ENCODE data around the gene SLC44A4.

The SLC44A4 gene

DNA sequence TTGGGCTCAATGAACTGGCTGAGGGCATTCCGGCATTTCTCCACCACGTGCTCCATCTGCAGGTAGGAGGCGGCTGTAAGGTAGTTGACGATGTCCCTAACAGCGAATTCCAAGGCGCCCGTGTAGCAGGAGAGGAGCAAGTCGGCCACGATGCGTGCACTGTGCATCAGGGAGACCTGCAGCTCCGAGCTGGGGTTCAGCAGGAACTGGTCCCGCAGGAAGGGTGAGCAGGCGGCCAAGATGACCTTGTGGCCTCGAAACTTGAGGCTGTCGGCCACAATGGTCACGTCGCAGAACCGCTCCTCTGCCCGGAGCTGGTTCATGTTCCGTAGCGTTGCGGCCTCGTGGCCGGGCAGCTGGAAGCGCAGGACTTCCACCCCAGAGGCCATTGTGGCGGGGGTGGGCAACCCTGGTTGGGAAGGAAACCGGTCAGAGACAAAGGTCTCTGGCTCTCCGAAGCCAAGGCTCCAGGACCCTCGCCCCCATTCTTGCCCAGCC lies 22.2 kb upstream of the SLC44A4 start:
- no peak for DNase-seq

DNA sequence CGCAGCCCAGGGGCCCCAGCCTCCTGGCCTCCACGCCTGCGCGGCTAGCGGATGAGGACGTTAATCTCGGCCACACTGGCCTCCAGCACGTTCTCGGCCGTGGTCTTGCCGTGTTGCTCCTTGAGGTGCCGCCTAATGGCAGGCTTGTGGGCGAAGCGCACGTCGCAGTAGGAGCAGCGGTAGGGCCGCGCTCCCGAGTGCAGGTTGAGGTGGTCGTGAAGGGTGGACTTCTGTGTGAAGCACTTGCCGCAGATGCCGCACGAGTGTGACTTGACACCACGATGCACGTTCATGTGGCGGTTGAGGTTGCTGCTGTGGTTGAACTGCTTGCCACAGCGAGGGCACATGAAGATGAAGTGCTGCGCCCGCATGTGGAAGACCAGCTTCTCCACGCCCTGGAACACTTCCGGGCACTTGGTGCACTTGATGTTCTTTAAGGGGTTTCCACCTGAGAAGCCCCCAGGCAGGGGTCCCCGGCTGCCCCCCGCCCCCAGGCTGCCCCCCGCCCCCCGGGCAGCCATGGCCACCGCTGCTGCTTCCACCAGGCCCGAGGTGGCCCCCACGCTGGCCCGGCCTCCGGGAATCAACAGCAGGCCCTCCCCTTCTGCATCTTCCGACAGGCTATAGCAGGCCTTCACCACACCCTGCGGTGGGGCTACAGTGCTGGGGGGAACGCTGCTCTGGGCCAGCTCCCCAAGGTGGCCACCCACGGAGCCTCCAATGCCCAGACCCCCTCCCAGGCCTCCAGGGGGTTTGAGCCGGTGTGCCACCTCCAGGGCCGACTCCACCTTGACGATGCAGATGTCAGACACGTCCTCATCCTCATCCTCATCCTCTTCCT lies 21.3 kb upstream of the SLC44A4 start:
- no peak for DNase-seq

DNA sequence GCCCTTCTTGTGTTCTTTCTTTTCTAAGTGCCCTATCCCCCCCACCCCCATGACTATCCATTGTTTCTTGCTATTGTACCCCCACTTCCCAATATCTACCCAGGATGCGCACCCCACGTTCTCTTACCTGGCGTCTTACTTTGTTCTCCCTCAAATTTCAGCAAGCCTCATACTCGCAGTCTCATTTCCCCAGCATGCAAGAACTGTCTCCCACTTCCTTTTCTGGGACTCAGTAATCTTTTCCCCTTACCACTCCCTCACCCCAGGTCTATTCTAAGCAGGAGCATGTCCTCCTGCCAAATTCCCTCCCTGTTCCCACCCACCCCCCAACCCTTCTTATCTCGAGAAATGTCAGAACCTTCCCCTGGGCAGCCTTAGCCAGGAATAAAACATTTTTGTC lies 20.4 kb upstream of the SLC44A4 start:
- no peak for DNase-seq

DNA sequence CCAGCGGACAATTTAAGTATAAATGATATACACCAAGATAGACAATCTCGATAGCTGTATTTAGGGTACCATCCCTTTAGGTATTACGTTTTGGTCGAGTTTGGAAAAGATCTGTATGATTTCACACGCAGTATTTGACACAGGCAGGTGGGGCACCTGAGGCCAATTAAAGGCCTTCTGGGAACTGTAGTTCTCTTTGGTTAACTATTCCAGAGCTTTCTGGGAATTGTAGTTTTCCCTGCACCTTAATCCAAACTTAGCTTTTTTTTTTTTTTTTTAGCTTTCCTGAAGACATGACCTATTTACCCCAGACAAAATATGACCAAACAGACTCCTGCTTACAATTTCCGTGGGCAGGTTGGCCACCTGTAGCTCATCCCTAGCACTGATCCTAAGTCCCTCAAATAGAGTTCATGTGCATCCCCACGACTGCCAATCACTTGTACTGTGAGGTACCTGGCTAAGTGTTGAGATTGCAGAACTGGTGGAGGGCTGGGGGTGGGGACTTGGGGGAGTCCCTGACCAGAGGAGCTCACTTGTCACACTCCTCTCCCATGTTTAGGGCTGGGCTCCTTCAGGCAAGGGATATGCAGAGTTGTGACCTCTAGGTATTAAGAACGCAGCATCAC lies 19.7 kb upstream of the SLC44A4 start:
- DNase-seq = peak in 1 of 2 experiments; percentile 52

DNA sequence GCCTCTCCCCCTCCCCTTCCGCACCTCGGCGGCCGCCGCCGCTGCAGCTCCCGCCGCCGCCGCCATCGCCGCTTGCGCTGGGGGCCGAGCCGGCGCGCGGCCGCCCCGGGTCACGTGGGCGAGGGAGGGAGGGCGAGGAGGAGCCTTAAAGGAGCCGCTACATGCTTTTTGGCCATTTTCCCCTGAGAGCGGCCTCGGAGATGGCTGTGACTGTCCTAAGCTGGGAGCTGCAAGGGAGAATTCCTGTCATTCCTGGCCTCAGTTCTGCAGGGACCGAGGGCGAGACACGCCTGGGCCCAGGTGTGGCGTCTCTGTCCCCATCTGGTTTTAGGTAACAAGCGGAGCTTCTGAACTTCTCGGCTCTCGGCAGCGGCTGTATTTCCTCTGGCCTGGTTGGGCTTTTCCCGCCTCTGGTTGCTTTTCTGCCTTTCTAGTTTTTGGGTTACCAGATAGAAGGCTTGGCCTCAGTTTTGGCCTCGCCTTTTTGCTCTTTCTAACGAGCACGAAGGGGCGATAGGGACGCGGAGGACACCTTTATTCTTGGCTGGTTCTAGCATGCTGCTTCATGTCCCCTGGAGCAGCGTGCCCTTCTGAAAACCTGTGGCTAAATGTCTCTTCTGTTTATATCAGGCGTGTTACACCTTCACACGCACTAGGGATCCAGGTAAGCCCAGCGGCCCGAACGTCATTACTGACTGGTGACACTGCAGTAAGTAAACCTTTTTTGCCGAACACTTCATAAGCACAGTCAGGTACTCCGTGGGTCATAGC lies 19.0 kb upstream of the SLC44A4 start, which contains the start of gene EHMT2:
TSS of gene EHMT2 (minus strand) at position 87 of the 771 bp plus-strand sequence. CDS start at position 66, 21 bp downstream.
- peak; percentile 78 to 84 for DNase-seq

DNA sequence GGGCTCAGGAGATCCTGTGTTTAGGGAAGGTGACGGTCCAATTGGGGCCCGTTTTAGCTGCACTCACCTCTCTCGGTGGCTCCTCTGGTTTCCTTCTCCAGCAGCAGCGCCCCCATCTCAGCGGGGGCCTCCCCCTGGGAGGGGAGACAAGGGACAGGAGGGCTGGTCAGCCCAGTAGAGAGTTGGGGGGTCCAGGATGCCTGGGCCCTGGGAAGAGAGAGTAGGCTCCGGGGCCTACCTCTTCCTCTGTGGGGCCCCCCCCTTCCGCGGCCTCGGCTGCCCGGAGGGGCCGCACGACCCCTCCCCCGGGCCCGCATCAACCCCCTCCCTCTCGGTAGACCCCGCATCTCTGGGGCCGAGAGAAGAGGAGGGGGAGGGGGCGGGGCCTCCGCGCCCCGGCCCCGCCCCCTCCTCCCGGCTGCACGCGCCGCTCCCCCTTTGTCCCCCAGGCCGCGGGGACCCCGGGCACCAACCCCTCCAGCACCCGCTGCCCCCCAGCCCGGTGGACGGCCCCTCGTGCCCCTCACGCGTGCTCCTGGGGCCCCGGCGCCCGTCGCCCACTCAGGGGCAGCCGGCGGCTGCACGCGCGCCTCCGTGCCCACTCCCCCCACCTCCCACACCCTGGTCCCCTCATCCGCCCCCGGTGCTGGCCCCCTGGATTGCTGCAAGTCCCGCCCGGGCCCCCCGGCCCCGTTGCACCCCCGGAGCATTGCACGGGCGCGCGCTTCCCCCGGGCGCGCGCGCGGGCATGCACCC lies 18.2 kb upstream of the SLC44A4 start:
- no peak for DNase-seq

DNA sequence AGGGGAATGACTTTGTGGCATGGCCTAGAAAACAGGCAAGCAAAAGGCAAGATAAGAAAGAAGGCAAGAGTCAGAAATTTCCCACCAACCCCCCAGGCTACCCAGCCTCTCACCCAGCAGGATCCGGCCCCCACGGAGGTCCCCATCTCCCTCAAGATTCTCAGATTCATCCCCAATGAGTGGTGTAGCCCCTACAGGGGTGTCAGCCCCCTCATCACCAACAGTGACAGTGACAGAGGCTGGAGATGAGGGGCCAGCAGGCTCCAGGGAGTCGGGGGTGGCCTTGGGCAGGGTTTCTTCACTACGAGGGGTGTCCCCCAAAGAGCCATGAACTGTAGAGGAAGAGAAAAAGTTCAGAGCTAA lies 17.7 kb upstream of the SLC44A4 start:
- DNase-seq = no peak

DNA sequence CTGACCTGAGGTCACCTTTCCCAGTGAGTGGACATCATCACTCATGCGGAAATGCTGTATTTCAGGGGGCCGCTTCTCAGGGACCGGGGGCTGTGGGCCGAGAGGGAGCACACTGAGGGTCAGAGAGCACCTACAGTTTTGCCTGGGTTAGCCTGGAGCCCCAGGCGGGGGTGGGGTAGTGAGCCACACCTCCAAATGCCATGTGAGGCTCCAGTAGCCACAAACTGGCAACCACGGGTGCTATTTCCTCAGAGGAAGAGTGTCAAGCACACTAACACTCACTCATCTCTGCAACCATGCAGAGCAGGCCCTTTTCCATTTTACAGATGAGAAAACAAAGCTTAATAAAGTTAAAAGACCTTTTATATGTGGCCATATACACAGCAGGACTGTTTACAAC lies 14.0 kb upstream of the SLC44A4 start:
- no peak for DNase-seq

DNA sequence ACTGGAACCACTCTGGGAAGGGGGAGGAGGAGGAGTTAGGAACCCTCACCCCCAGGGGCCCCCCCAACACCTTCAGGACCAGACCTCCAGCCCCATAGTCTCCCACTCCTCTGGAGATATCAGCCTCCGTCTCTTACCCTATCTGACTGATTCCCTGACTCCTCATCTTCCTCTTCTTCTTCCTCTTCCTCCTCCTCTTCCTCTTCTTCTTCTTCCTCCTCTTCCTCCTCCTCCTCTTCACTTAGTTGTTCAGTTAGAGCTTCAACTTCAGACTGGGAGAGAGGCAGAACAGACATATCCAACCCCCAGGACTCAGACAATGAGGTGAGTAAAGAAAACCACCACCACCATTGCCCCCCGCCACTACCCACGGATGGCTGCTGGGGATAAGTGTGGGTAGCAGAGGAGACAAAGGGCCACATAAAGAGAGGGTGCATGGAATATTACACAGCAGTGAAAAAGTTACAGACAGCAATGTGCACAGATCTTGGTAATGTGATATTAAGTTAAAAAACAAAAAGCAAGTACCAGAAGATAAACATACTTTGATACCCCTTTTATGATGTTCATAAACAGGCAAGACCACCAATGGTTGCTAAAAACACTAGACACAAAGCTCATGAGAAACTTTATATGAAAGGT lies 10.7 kb upstream of the SLC44A4 start:
- no peak for DNase-seq

DNA sequence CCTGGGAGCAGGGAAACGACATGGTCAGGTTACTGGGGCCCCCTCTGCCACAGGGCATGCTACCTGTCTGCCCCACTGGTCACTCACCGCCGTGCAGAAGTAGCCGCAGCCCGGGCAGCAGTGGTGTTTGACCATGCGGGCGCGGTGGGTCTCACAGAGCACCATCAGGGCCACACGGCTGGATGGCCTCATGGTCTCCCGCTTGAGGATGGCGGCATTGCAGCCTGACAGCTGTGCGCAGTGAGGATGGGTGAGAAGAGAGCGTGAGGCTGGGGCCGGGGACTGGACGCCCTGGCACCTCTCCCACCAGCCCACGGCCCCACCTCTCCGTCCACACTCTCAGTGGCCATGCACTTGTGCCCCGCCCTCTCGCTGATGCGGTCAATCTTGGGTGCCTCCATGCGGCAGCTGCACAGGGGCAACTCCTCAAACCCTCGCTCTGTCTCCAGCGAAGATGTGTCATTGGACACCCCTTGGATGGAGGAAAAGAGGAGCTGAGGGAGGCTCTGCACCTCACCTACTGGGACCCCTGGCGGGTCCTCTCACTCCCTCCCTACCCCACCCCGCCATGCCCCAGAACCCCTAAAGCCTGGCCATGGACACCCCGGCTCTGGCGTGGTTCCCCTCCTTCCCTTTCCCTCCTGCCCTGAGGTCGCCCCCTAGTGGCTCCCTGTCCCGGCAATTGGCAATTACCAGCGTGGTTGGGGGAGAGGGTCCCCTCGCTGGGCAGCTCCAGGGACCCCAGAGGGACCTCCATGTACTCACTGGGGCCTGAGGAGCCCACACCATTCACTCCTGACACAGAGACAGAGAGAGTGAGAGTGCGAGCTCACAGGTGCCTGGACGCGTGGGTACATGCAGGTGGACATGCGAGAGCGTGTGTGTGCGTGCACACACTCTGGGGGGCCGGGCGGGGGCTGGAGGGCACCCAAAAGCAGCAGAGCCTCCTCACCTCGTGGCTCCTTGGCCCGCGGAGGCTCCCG lies 9.8 kb upstream of the SLC44A4 start:
- no peak for DNase-seq

DNA sequence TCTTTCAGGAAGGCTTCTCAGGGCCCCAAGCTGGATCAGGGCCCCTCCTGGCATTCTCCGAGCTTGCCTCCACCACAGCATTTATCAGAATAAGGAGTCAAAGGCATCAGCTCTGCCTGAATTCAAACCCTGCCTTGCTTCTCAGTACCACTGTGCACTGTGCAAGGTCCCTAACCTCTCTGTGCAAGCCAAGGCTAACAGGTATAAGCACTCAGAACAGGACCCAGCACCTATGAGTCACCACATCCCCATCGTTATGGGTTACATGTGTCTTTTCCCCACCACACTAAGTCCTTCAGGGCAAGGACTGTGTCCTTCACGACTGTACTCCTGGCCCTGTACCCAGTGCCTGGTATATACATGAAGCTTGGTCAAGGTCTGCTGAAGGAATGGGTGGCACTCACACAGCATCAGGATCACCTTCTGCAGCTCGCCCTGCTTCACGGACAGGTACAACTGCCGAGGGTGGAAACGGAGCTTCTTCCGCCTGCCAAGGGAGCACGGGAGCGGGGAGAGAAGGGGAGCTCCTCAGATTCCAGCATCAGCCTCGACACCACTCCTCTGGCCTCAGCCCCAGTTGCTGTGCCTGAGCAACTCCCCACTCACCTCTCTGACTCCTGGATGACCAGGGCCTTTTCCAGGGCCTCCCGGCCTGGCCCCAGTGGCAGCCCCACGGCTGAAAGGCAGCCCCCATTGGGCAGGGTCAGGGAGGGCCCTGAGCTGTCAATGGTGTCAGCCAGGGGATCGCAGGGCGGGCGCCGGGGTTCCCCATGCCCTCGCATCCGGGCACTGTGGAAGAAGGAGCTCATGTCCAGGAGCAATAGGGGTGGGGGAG lies 8.6 kb upstream of the SLC44A4 start:
- no peak for DNase-seq

DNA sequence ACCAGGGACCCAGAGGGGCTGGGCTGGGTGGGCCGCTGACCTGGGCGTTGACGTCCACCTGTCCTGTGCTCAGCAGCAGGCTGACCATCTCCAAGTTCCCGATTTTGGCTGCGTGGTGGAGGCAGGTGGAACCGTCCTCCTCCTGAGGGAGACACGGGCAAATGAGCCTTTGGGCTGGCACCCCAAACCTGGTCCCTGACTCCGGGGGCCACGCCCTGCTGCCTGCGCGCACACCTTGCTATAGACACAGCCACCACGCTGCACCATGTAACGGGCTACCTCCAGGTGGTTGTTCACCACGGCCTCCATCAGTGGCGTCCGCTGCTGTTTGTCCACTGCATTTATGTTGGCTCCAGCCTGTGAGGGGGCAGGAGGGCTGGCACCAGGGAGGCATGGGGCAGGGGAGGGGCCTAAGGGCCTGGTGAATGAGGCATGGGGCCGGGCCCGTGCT lies 7.8 kb upstream of the SLC44A4 start:
- DNase-seq = no peak

DNA sequence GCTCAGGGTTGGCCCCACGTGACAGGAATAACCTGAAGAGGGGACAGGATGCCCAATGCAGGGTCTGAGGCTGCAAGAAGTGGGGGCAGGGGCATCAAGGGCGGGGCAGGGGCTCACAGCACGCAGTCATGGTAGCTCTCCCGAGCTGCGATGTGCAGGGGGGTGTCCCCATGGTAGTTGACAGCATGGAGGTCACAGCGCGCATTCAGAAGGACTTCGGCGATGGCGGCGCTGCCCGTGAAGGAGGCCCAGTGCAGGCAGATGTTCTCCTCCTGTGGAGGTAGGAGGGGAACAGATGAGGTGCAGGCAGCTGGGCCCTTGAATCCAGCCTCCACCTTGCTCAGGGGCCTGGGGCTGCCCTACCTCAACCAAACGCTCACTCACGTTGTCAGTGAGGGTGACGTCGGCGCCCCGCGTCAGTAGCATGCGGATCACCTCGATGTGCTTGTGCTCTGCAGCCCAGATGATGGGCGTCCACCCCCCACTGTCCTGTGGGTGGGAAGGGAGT lies 5.8 kb upstream of the SLC44A4 start:
- DNase-seq = no peak

DNA sequence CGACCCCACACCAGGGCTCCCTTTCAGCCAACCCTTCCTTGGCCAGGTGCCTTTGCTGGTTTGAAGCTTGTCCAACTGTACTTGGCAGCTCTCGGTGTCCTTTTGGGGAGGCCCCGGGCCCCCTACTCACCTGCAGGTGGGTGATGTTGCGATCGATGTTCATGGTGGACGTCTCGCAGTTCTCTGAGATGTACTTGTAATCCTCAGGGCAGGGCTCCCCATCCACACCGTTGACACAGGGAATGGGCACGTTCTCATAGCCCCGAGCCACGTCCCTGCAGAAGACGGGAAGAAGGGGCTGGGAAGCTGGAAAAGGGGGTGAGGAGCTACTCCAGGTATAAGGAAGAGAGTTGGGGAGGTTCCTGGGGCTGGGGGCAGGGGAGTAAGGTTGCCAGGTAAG lies 4.9 kb upstream of the SLC44A4 start:
- DNase-seq = no peak

DNA sequence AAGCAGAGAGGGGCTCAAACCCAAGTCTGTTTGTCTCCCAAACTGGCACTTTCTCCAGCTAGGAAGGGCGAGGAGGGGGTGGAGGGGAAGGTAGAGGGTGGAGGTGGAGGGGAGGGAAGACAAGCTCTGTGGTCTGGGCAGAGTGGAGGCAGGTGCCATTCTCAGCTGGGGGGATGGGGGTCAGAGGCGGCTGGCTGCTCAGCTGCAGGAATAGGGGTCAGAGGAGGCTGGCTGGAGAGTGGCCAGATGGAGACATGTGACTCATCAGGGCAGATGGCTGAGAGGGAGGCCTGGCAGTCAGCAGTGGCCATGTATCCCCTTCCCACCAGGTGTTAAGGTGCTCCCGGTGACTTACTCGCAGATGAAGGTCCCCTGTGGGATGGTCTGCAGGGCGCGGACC lies 3.5 kb upstream of the SLC44A4 start:
- DNase-seq = peak in 1 of 2 experiments; percentile 32

DNA sequence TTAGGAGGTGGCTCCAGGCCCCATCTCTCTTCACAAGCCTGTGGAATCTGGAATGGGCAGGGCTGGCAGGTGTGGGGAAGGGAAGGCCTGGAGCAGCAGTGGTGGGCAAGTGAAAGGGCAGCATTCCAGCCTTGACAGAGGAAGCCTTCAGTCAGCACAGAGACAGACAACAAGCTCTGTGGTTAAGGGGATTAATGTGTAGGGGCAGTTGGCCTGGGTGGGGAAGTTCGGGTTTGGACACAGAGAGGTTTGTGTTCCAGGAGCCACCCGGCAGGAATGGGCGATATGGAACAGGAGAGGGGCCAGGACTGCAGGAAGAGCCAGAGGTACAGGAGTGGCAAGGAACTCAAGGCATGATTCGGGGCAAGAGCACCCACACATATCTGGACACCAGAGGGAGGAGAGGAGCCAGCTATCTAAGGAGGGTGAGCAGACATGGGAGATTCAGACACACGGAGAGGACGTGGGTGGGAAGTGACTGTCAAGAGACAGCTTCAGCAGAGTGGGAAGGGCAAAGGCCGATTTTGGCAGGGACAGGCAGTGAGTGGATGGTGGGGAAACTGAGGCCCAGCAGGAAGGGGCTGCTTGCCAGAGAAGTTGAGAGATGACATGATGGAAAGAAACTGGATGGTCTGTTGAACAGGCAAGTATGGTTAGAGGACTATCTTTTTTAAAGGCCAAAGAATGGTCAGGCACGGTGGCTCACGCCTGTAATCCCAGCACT lies 2.5 kb upstream of the SLC44A4 start:
- no peak for DNase-seq

DNA sequence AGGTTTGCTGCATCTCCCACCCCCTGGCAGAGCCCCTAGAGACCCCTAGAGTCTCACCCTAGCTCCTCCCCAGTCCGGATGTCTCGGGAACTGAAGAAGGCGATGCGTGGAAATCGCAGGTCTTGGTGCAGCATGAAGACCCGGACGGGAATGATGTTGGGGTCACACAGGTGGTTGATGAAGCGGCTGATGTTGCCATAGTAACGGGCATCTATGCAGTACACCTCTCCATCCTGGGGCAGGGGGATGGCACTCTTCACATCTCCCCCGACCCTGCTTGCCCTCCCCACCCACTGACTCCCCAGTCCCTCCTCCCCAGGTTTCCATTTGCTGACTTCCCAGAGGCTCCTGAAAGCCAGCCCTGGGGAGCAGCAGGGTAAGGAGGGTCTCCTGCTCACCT lies 1.8 kb upstream of the SLC44A4 start:
- DNase-seq = no peak

DNA sequence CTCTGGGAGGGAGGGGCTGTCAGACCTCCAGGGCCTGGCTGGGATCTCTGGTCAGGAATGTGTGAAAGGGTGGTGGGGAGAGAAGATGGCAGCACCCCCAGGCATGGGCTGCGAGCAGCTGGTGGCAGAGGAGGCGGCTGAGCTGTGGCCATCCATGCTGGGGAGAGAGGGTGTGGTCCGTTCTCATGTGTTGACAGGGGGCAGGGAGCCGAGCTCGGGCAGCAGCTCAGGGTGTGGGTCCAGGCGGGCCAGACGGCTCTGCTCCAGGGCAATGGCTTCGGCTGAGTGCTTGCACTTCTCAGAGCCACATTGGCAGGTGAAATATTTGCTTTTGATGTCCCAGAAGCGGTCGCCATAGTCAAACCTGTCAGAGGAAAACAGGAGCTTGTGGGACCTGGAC lies 1.1 kb upstream of the SLC44A4 start:
- DNase-seq = no peak

DNA sequence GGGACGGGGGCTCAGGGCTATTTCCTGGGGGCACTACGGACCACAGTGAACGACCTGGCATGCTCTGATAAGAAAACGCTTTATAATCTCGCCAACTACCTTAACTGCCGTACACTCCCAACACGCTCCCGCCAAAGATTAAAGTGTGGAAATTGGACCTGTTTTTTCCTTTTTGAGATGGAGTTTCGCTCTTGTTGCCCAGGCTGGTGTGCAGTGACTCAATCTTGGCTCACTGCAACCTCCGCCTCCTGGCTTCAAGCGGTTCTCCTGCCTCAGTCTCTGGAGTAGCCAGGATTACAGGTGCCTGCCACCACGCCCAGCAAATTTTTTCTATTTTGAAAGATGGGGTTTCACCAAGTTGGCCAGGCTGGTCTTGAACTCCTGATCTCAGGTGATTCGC lies 346 bp upstream of the SLC44A4 start:
- DNase-seq = no peak
